Activated T-helper 2 cell treated with anti-CD3 and anti-CD28 coated beads, Interferon-gamma antibody, Interleukin-2, Interleukin-4, amounts not matched to agents 10 μg/mL and 5 μg/mL and 100 μg/mL, durations not matched to agents 14 hours and 24 hours and 36 hours (primary cell): ENCODE data around the gene IFT172. TPM values are rescaled to one million over a fixed set of nuclear protein-coding genes. Genes with fewer than 3 reads are reported as not detected.

Source experiments
- DNase-seq: peaks from one replicate; pipeline ENCODE4 v3.0.0; 2021; ENCODE audit warnings: low spot score
- H3K27ac Mint-ChIP-seq: one replicate; pipeline ENCODE4 v1.8.0; 2021; ENCODE audit warnings: mixed read lengths
- H3K27me3 Mint-ChIP-seq: one replicate; pipeline ENCODE4 v1.8.0; 2021; ENCODE audit warnings: low read depth, mixed read lengths
- H3K36me3 Mint-ChIP-seq: one replicate; pipeline ENCODE4 v1.8.0; 2021; ENCODE audit warnings: low read depth, mixed read lengths
- H3K4me1 Mint-ChIP-seq: one replicate; pipeline ENCODE4 v1.8.0; 2021; ENCODE audit warnings: low read depth, mixed read lengths
- H3K4me3 Mint-ChIP-seq: one replicate; pipeline ENCODE4 v1.8.0; 2021; ENCODE audit warnings: low read depth, mild to moderate bottlenecking, moderate library complexity, mixed read lengths
- H3K9me3 Mint-ChIP-seq: one replicate; pipeline ENCODE4 v1.8.0; 2021; ENCODE audit warnings: mixed read lengths
- intact Hi-C: fragments of 100-400 bp; cut with micrococcal nuclease; formaldehyde crosslinking; loops from one replicate; pipeline ENCODE4 v1.15.1; 2023
- total RNA-seq: library from RNA; stranded (reverse); gene quantifications from 2 replicates; pipeline ENCODE4 v1.2.3, GENCODE V29; 2022

The IFT172 gene
- total RNA-seq, 1 donor from 2014 or later, result 16.4 TPM

DNA sequence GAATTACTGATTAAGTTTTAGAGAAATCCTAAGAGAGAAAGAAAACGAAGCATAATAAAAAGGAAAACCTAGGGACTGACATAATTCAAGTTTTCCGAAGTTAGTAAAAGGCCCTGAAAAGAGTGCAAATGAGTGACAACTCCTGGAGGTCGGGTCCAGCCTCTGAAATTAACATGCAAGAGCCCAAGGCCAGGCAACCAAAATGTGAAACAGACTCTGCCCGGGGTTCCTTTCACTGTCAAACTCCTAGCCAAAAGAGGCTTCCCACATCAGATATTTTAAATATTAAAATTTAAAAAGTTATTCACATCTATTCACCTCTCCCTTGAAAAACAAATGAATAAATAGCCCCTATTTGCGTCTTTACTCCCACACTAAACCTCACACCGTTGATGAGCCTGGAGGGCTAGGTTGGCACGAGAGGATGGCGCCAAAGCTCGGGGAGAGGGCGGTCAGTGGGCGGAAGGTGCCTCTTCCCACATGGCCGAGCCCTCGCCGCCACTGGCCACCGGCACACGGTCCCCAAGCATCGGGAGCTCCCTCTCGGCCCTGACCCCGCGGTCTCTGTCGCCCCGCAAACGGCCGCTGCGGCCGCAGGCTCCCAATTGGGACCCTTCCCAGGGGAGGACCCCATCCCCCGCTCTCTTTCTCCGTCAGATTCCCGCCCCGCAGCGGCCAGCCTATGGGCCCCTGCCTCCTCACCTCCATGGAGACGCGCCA is 80.8 kb downstream of the IFT172 start:
- peaks cover 20% of the 10 kb centered on the region for H3K4me1 Mint-ChIP-seq
- peaks cover 3% of the 10 kb centered on the region for H3K27me3 Mint-ChIP-seq
- H3K36me3 Mint-ChIP-seq, result peaks cover 33% of the 10 kb centered on the region
- peak overlapping the region; percentile 74 for H3K27ac Mint-ChIP-seq
- intact Hi-C loops, result loop anchor here (1.0 to 2.0 kb wide), 3 partner anchors 20 to 52 kb away; partner anchors contain the start of genes EIF2B4, GTF3C2, NRBP1 and SNX17
- H3K9me3 Mint-ChIP-seq, result no peaks in the 10 kb centered on the region
- peak; percentile 20 for DNase-seq
- peak overlapping the region; percentile 89 for H3K4me3 Mint-ChIP-seq

DNA sequence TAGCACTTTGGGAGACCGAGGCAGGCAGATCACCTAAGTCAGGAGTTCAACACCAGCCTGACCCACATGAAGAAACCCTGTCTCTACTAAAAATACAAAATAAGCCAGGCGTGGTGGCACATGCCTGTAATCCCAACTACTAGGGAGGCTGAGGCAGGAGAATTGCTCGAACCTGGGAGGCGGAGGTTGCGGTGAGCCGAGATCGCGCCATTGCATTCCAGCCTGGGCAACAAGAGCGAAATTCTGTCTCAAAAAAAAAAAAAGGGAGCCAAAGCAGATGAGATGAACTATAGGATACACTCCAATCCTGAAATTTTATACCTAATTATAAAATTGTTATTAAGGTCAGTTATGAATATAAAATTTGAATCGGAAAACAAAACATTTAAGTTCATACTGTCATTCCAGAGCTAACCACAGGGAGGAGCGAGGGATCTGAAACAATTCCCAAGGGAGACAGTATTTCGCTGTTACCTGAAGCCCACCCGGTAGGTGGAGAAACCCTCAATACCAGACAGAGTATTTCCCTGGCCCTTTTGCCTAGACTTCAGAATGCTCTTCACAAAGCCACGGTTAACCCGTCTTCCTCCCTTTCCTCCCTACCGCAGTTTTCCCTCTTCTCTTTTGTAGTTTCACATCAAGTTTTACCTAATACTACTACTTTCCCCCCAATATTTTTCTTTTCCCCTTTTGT is 81.6 kb downstream of the IFT172 start:
- Mint-ChIP-seq H3K36me3 (peaks cover 38% of the 10 kb centered on the region), H3K27ac (peak overlapping the region; percentile 74), H3K27me3 (peaks cover 2% of the 10 kb centered on the region), H3K4me1 (peaks cover 25% of the 10 kb centered on the region), H3K9me3 (no peaks in the 10 kb centered on the region), H3K4me3 (peak overlapping the region; percentile 89)
- no peak for DNase-seq
- intact Hi-C loops, result loop anchor here (2.0 kb wide), 1 partner anchor 37 kb away; the partner anchor contains the start of genes EIF2B4 and SNX17

DNA sequence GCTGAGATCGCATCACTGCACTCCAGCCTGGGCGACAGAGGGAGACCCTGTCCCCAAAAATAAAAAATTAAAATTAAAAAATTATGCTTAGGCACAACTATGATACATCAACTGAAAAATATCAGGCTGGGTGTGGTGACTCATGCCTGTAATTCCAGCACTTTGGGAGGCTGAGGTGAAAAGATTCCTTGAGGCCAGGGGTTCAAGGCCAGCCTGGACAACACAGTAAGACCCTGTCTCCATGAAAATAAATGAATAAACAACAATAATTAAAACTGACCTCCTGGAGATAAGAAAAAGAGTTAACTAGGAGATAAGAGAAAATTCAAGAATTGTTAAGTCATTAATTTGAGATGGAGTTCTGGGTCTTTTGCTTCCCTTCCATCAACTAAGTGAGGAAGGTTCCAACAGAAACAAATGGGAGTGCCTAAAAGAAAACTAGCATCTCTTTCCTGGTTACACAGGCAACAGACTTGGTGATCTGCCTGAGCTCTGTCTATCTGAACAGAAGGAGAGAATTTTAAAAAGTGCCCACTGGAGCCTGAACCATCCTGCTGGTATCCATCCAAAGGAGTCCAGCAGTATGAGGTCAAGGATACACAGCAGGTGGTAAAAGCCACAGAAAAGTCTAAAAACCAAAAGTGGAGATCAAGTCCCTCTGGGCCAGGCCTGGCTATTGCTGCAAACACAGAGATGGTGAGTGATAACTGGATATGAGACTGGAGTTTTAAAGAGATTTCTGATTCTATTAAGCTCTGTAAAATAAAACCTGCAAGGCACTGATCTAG is 89.0 kb downstream of the IFT172 start:
- Mint-ChIP-seq H3K9me3 (no peaks in the 10 kb centered on the region), H3K4me1 (peaks cover 22% of the 10 kb centered on the region), H3K27ac (peak overlapping the region; percentile 29), H3K4me3 (no peak overlapping the region), H3K36me3 (peaks cover 50% of the 10 kb centered on the region), H3K27me3 (no peaks in the 10 kb centered on the region)
- intact Hi-C loops, result no loop called here
- DNase-seq, result no peak

DNA sequence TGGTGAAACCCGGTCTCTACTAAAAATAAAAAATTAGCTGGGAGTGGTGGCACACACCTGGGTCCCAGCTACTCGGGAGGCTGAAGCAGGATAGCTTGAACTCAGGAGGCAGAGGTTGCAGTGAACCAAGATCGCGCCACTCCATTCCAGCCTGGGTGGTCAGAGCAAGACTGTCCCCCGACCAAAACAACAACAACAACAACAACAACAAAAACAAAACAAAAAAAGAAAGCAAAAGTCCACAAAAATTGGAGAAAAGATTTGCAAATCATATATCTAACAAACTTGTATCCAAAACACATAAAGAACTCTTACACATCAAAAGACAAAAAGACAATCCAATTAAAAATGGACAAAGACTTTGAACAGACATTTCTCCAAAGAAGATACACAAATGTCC is 90.6 kb downstream of the IFT172 start:
- Mint-ChIP-seq H3K27ac (peak overlapping the region; percentile 20), H3K9me3 (no peaks in the 10 kb centered on the region), H3K27me3 (no peaks in the 10 kb centered on the region), H3K36me3 (peaks cover 44% of the 10 kb centered on the region), H3K4me1 (peaks cover 23% of the 10 kb centered on the region), H3K4me3 (no peak overlapping the region)
- intact Hi-C loops, result no loop called here
- DNase-seq, result no peak

Other genes starting within 250 kb of the IFT172 start
- gene SLC30A3, start 226.7 kb downstream of the IFT172 start, total RNA-seq, result 1.7 and 1.9 TPM in 2 replicates
- not detected in 2 replicates for gene DNAJC5G, start 214.3 kb downstream of the IFT172 start, total RNA-seq
- 0.21 and 0.25 TPM in 2 replicates for gene TRIM54, start 207.3 kb downstream of the IFT172 start, total RNA-seq
- gene UCN, start 181.3 kb downstream of the IFT172 start, total RNA-seq, result 0.94 and 1.3 TPM in 2 replicates
- 80.4 and 82.6 TPM in 2 replicates for gene MPV17, start 166.6 kb downstream of the IFT172 start, total RNA-seq
- gene GTF3C2, start 133.0 kb downstream of the IFT172 start, total RNA-seq, result 65.8 and 66.9 TPM in 2 replicates
- 43.4 and 44.8 TPM in 2 replicates for gene EIF2B4, start 119.4 kb downstream of the IFT172 start, total RNA-seq
- gene SNX17, start 119.1 kb downstream of the IFT172 start, total RNA-seq, result 117 and 120 TPM in 2 replicates
- gene ZNF513, start 109.0 kb downstream of the IFT172 start, total RNA-seq, result 11.7 and 12.8 TPM in 2 replicates
- 159 and 163 TPM in 2 replicates for gene PPM1G, start 80.2 kb downstream of the IFT172 start, total RNA-seq
- 98.0 and 106 TPM in 2 replicates for gene NRBP1, start 61.1 kb downstream of the IFT172 start, total RNA-seq
- 6.2 and 7.5 TPM in 2 replicates for gene KRTCAP3, start 47.4 kb downstream of the IFT172 start, total RNA-seq
- 0.18 and 0.30 TPM in 2 replicates for gene FNDC4, start 5.5 kb upstream of the IFT172 start, total RNA-seq
- not detected in 2 replicates for gene GCKR, start 7.1 kb upstream of the IFT172 start, total RNA-seq
- 23.9 and 25.1 TPM in 2 replicates for gene ZNF512, start 93.3 kb upstream of the IFT172 start, total RNA-seq
- gene CCDC121, start 139.3 kb upstream of the IFT172 start, total RNA-seq, result 0.57 and 0.73 TPM in 2 replicates
- 54.3 and 55.9 TPM in 2 replicates for gene GPN1, start 139.3 kb upstream of the IFT172 start, total RNA-seq
- 32.5 and 37.0 TPM in 2 replicates for gene SUPT7L, start 173.9 kb upstream of the IFT172 start, total RNA-seq
- gene SLC4A1AP, start 174.1 kb upstream of the IFT172 start, total RNA-seq, result 26.7 and 27.8 TPM in 2 replicates